Measurements from ENCODE around the gene NAT8.
"Not testable (repeated sequence)": the region's sequence is repeated elsewhere in the genome, so short reads cannot be mapped to it uniquely, and the experiment has no call there.

Gene NAT8, protein sequence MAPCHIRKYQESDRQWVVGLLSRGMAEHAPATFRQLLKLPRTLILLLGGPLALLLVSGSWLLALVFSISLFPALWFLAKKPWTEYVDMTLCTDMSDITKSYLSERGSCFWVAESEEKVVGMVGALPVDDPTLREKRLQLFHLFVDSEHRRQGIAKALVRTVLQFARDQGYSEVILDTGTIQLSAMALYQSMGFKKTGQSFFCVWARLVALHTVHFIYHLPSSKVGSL

DNA sequence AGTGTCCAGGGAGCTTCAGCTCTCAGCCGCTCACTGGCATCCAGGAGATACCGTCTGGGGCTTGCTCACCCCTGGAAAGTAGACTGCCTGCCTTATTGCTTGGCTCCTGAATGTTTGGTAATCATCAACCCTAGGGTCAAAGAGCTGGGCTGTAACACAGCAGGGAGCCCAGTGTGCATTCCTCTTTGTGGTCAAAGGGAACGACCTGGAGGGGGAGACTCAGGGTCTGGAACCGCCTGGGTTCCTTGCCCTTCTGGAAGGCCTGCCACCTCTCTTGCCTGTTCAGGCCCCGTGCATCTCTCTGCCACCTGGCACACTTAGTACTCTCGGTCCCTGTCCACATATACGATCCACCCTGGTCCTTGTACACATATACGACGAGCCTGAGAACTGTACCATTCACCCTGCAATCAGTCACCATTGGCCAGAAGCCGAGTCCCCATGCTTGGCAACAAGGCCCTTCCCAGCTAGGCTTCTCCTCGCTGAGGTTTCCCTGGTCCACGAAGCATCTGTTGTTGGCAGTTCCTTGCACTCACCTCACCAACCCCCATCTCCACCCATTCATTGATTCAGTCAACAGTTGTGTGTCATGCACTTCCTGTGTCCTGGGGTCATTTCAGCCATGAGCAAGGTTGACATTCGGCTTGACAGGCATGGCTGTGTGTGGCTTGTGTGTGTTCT, at the start of gene NAT8:
TSS of gene NAT8 (minus strand) at position 85 of the 681 bp plus-strand sequence. CDS start 794 bp downstream, outside the sequence.
- no peak for DNase-seq (ENCODE audit: low spot score)

DNA sequence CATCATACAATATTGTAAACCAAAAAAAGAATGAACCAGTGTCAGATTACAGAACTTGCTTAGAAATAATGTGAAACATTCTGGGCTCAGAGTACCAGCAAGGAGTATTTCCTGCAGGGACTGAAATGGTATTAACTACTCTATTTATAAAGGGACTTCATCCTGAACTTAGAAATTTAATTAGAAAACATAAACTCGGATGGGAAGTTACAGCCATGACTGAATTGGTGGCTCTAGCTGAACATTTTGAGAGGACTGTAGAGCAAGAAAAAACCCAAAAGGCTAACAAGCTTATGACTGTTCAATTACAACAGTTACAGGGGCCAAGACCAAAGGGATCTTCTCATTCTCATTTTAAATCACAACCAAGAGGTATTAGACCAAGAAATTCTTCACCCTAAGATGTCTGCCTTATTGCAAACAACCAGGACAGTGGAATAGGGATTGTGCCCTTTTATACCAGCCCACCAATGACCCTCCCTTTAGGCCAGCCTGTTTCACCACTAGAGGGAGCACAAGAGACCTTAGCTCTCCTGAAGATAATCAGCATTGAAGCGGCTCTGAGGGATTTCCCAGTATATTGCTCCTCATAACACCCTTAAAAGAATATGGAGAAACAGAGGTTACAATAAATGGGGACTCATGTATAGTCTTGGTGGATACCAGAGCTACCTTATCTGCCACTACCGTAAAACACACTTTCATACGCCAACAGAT, 48.3 kb upstream of the NAT8 start:
- not testable (repeated sequence) for DNase-seq (ENCODE audit: low spot score)

DNA sequence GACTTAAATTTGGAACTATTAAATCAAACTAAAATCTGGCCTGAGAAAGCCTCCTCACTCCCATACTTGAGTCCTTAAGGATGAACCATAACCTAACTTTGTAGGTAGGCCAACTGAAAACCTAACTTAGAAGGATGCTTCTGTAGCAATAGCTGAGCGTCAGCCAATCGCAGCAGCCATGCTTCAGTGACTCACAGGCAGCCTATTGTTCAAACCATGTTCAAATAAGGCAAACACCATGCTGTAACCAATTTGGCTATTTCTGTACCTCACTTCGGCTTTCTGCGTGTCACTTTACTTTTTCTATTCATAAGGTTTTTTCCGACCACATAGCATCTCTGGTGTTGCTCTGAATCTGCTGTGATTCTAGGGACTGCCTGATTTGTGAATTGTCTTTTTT, 46.3 kb upstream of the NAT8 start:
- not testable (repeated sequence) for DNase-seq (ENCODE audit: low spot score)

DNA sequence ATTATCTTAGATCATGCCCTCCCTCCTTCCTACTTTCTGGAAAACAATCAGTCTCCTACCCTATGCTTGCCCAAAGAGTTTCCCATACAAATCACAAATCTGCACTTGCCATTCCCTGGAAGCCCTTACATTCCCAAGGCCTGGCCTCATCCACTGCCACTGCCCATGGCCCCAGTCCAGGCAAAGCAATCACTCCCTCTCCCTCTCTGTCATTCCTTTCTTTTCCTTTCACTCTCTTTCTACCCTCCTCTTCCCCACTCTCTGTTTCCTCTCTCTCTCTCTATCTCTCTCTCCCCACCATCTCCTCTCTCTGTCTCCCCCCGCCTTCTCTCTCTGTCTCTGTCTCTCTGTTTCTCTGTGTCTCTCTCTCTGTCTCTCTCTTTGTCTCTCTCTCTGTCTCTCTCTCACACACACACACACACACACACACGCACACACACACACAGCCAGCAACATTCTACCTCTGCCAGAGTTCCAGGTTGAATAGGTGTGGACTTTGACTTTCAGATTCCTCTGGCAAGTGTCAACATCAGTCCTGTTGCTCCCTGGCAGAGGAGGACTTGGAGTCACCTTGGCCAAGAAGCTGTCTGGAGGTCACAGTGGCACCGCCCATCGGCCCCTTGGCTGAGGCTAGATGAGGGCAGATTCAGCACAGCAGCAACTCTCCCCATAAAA, 43.7 kb upstream of the NAT8 start:
- DNase-seq (ENCODE audit: low spot score) = no peak

DNA sequence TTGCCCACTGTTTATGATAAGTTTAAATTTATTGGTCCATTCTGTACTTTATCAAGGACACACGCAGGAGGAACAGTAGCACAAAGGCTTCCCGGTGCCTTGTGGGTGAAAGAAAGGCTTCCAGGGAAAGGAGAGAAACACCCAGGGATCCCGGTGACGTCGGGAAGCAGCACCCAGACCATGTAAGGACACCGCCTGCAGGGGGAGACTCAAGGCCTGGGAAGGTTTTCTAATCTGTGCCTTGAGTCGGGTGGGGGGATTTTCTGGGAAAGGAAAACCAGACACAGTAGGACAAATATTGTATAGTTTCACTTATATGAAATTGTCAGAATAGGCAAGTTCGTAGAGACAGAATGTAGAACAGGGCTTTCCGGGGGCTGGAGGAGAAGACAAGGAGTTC, 42.7 kb upstream of the NAT8 start:
- DNase-seq (ENCODE audit: low spot score) = not testable (repeated sequence)

DNA sequence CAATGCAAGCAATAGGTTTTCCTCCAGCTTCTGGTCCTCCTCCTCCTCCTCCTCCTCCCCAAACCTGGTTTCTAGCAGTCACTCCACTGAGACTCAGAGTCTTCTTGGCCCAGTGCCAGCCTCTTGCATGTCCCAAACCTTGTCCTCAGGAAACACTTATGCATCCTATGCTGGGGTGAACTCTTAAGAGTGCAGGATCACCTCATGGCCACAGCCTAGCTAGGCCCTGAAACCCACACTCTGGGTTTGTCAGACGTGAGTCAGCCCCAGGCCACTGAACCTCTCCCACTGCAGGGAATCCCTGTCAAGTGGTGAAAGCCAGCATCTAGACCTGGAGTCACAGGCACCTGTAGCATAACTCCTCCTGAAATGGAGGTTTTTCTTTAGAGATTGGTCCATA, 42.1 kb upstream of the NAT8 start:
- not testable (repeated sequence) for DNase-seq (ENCODE audit: low spot score)

DNA sequence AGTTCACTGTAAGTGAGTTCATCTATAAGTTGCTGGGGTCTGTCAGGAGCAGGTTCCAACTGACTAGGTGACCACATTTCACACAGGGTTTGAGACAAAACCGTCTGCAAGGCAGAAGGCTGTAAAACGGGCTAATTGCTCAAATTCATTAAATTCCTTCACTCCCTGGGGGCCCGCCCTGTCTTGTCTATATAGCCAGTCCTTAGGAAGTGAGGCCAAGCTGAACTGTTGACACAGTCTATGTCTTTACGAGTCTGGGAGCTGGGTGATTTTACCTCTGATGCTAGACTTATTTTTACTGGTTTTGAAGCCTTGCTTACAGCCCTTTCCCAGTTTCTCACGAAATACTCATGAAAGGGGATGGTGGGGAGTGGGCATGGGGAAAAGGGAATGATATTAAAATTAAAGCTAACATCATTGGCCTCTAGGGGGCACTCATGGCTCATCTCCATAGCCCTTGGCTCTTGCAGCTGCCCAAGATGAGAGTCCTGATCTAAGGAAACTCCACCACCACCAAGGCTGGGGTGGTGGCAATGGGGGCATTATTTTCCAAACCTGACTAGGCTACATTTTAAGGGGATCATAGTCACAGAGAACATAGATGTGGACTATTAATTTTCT, 37.8 kb upstream of the NAT8 start:
- DNase-seq (ENCODE audit: low spot score) = peak; percentile 11

DNA sequence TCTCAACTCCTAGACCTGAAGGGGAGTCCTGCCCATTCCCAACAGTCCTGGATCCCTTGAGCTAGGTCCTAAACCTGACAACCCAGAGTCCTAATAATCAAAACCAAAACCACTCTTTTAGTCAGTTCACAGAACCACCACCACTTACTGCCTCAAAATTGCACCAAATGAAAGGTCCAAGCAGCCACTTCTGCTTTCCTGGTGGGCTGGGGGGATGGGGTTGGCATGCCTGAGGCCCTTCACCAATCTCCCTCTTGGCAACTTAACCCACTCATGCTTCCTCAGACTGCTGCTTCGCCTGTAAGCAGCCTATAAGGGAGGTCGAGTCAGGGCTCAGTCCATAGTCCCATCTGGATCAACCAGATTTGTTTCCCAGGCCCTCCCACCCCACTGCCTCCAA, 37.0 kb upstream of the NAT8 start:
- DNase-seq (ENCODE audit: low spot score) = not testable (repeated sequence)

DNA sequence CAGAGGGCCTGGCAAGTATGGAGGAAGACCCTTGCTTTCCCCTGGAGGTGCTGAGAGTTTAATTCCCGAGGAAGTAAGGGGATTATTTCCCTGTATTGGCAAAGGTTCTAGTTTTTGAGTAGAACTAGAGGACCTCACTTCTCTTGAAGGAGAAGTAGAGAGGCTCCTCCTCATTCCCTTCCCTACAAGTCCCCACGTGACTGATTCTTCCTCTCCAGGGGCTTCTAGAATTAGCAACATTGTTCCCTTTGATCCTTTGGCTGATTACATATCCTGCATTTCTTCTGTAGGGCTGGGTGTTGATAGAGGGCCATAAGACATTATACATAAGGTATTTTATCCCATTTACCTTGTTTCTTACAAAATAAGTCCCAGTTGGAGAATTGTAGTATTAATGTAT, 35.8 kb upstream of the NAT8 start:
- DNase-seq (ENCODE audit: low spot score) = not testable (repeated sequence)

DNA sequence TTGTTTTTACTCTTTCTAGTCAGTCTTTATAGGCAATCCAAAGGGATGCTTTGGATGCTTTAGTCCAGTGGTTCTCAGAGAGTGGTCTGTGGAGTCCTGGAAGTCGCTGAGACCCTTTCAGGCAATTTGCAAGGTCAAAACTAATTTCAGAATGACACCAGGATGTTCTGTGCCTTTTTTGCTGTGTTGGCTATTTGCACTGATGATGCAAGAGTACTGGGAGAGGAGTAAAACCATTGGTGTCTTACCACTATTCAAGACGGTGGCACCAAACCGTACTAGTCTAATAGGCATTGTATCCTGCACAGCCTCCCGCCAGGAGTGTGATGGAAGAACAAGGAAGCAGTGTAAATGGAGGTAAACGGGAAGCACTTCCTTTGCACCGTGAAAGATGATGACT, 34.0 kb upstream of the NAT8 start:
- not testable (repeated sequence) for DNase-seq (ENCODE audit: low spot score)

DNA sequence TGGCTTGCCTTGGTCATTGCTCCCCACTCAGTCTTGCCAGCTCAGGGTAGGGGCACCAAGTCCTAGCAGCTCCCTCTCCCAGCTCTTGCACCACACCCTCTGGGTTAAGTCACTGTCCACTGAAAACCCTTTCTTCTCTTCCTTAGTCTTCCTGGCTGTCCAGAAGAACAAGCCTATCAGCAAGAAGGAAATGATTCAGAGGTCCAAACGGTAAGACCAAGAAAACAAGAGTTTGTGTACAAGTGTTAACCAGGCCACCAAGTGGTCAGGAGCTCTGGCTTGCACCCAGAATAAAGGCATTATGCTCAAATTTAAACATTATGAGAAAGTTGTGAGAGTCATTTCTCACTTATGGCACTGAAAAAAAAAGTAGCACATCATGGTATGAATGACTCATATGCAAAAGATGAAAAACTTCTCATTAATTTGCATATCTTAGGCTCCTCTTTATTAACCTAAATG, 32.5 kb upstream of the NAT8 start:
- DNase-seq (ENCODE audit: low spot score) = not testable (repeated sequence)

DNA sequence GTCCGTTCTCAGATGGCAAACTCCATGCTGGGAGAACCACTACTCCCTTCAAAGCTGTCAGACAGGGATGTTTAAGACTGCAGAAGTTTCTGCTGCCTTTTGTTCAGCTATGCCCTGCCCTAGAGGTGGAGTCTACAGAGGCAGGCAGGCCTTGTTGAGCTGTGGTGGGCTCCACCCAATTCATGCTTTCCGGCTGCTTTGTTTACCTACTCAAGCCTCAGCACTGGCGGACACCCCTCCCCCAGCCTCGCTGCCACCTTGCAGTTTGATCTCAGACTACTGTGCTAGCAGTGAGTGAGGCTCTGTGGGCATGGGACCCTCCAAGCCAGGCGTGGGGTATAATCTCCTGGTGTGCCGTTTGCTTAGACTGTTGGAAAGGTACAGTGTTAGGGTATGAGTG, 27.8 kb upstream of the NAT8 start:
- not testable (repeated sequence) for DNase-seq (ENCODE audit: low spot score)

DNA sequence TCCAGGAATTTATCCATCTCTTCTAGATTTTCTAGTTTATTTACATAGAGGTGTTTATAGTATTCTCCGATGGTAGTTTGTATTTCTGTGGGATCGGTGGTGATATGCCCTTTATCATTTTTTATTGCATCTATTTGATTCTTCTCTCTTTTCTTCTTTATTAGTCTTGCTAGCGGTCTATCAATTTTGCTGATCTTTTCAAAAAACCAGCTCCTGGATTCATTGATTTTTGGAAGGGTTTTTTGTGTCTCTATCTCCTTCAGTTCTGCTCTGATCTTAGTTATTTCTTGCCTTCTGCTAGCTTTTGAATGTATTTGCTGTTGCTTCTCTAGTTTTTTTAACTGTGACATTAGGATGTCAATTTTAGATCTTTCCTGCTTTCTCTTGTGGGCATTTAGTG, 25.0 kb upstream of the NAT8 start:
- DNase-seq (ENCODE audit: low spot score) = not testable (repeated sequence)

DNA sequence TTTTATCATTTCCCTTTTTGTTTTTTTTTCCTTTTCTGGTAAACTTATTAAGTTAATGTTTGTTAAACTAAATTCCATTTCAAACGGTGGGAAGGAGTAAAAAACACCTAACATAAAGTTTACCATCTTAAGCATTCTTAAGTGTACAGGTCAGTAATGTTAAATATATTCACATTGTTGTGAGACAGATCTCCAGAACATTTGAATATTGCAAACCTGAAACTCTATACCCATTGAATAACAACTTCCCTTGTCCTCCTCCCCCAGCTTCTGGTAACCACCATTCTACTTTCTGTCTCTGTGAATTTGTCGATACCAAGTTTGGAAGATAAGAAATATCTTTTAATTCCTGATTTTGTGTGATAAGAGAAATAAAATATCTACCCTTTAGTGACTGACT, 12.0 kb upstream of the NAT8 start:
- DNase-seq (ENCODE audit: low spot score) = no peak

DNA sequence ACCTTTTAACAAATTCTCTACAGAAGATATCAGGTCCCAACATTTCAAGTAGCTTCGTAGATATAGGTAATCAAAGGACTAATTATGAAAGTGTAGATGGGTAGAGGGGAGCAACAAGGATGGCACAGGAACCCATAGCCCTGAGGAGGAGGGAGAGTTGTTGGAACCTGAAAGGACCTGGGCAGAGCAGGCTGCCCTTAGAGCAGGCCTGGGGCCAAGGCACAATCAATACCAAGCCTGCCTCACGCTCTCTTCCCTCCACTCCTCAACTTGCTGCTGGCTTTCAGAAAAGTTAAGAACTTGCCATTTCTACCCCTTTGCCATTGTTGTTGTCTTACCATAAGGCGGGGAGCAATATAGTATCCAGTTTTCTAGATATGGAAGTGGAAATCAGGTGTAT, 10.1 kb upstream of the NAT8 start:
- no peak for DNase-seq (ENCODE audit: low spot score)

DNA sequence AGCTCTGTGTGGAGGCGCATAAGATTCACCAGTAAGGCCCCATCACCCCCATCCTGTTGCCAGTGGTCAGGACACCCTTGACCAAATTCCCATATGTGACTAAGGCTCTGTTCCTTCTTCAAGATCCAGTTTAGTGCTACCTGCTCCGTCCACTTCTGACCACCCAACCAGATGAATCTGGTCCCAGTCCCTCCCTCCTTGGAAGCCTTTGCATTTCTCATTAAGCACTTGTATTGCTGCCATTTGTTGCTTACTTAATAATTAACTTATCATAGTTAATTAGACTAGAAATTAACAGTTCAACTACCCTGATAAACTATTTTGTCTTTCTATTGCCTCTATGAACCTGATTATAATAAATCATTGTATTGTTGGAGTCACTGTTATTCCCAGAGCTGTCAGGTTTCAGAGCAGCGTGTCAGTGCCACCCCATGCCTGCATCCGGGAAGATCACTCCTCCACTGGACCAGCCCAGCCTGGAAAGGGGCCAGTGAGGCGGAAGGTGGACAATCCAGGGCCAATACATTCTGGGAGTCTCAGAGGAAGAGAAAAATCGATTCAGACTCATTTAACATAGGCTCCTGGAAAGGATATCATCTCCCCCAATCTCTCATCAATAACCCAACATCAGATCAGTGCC, 9.5 kb upstream of the NAT8 start:
- DNase-seq (ENCODE audit: low spot score) = no peak

DNA sequence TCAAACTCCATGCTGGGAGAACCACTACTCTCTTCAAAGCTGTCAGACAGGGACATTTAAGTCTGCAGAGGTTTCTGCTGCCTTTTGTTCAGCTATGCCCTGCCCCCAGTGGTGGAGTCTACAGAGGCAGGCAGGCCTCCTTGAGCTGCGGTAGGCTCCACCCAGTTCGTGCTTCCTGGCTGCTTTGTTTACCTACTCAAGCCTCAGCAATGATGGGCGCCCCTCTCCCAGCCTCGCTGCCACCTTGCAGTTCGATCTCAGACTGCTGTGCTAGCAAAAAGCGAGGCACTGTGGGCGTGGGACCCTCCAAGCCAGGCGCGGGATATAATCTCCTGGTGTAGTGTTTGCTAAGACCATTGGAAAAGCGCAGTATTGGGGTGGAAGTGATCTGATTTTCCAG, 5.5 kb upstream of the NAT8 start:
- not testable (repeated sequence) for DNase-seq (ENCODE audit: low spot score)

DNA sequence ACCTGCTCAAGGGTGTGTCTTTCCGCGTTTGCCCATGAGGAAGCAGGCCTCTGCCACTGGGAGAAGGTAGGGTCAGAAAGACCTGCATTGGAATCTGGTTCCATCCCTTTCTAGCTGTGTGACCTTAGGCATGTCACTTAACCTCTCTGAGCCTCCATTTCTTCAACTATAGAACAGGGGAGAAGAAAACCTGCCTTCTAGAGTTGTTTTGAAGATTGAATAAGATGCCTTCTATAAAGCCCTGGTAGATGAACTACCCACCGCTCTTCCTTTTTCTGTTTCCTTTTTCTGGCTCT, 507 bp downstream of the NAT8 start:
- DNase-seq (ENCODE audit: low spot score) = no peak

DNA sequence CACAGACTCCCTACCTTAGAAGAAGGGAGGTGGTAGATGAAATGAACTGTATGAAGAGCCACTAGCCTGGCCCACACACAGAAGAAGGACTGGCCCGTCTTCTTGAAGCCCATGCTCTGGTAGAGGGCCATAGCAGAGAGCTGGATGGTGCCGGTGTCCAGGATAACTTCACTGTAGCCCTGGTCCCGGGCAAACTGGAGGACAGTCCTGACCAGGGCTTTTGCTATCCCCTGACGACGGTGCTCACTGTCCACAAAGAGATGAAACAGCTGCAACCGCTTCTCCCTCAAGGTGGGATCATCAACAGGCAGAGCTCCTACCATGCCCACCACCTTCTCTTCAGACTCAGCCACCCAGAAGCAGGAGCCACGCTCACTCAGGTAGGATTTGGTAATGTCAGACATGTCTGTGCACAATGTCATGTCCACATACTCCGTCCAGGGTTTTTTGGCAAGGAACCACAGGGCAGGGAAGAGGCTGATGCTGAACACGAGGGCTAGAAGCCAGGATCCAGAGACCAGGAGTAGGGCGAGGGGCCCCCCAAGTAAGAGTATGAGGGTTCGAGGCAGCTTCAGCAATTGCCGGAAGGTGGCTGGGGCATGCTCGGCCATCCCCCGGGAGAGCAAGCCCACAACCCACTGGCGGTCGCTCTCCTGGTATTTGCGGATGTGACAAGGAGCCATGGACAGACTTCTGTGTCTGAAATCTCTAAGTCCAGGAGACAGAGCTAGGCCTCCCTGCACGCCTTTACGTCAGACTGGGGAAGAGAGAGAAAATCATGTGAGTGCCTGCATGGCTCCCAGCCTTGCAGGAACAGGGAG, 1.1 kb downstream of the NAT8 start:
- no peak for DNase-seq (ENCODE audit: low spot score)

DNA sequence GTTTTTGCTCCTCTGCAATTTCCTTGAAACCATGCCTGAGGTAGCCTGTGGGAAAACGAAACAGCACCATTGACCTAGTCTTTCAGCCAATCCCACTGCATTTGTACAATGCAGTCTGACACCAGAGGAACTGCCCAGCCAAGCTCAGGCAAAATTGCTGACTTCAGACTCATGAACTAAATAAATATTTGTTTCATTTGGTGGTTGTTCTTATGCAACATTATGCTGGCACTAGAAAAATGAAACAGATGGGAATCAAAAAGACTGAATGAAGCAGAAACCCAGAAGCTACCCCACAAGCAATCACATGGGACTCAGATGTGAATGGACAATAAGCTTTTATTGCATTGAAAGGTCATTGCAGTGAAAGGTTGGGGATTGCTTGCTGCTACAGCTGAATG, 1.7 kb downstream of the NAT8 start:
- peak; percentile 24 for DNase-seq (ENCODE audit: low spot score)

DNA sequence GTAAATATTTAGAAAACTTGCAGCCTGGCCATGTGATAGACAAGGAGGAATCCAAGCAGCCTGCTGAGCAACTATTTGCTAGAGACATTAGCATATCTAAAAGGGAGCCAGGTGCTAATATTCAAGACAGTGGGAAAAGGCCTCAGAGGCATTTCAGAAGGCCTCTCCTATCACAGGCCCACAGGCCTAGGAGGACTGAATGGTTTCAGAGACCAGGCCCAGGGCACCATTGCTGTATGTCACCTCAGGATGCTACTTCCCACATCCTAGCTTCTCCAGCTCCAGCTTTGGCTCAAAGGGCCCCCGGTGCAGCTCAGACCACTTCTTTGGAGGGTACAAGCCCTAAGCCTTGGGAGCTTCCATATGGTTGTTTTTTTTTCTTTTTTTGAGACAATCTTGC, 3.8 kb downstream of the NAT8 start:
- DNase-seq (ENCODE audit: low spot score) = no peak
